Peyer's patch (tissue), 4 donors: ENCODE results near the gene BLCAP.

ENCODE experiments used
- POLR2A ChIP-seq, 2 donors: fragments of 450-650 bp; IDR thresholded peaks; one replicate each; pipeline ENCODE4 v1.5.1; 2017; ENCODE audit warnings: antibody characterized with exemption in 2 of 2, mild to moderate bottlenecking in 2 of 2, moderate library complexity in 2 of 2
- TF ChIP-seq, protein P1 (sequence below), 6 experiments: fragments of 450-650 bp in 4 of 6; fragments of 200-600 bp in 2 of 6; sonication (generic) in 1 of 6; IDR thresholded peaks; one replicate each; pipeline ENCODE4 v1.5.1; 2017 to 2019; ENCODE audit warnings: antibody characterized with exemption in 6 of 6, mild to moderate bottlenecking in 3 of 6, moderate library complexity in 1 of 6

- TF ChIP-seq, protein P1, sequence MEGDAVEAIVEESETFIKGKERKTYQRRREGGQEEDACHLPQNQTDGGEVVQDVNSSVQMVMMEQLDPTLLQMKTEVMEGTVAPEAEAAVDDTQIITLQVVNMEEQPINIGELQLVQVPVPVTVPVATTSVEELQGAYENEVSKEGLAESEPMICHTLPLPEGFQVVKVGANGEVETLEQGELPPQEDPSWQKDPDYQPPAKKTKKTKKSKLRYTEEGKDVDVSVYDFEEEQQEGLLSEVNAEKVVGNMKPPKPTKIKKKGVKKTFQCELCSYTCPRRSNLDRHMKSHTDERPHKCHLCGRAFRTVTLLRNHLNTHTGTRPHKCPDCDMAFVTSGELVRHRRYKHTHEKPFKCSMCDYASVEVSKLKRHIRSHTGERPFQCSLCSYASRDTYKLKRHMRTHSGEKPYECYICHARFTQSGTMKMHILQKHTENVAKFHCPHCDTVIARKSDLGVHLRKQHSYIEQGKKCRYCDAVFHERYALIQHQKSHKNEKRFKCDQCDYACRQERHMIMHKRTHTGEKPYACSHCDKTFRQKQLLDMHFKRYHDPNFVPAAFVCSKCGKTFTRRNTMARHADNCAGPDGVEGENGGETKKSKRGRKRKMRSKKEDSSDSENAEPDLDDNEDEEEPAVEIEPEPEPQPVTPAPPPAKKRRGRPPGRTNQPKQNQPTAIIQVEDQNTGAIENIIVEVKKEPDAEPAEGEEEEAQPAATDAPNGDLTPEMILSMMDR (IDR thresholded peaks at IDR 0.05), result no peak
- no peak for TF ChIP-seq POLR2A (IDR thresholded peaks at IDR 0.05)
These were observed 29.5 kb downstream of the BLCAP start for GRCh38 chr20:37498066-37498665.
